Stimulated activated CD4-positive, alpha-beta T cell treated with anti-CD3 and anti-CD28 coated beads, Interleukin-15, amount 100 ng/mL, for 24 hours (primary cell): ENCODE measurements around the gene NWD2.

Experiments used
- DNase-seq: peaks from one replicate; pipeline ENCODE4 v3.0.0-alpha.2; 2020

The NWD2 gene

GRCh38 chr4:37441231-37442061 is 196.9 kb downstream of the NWD2 start:
- DNase-seq: no peak

GRCh38 chr4:37442062-37442323 is 197.4 kb downstream of the NWD2 start:
- DNase-seq: no peak

- DNase-seq: no peak
These were observed 198.6 kb downstream of the NWD2 start for GRCh38 chr4:37443137-37443536.

GRCh38 chr4:37445023-37445422 is 200.5 kb downstream of the NWD2 start:
- DNase-seq: no peak

GRCh38 chr4:37446016-37446415 is 201.5 kb downstream of the NWD2 start:
- DNase-seq: no peak

GRCh38 chr4:37447886-37448285 is 203.3 kb downstream of the NWD2 start:
- no peak for DNase-seq

- no peak for DNase-seq
These were observed 205.8 kb downstream of the NWD2 start for GRCh38 chr4:37450309-37450708.

GRCh38 chr4:37450911-37451310 is 206.4 kb downstream of the NWD2 start:
- DNase-seq: no peak

- DNase-seq: no peak
These were observed 207.1 kb downstream of the NWD2 start for GRCh38 chr4:37451656-37452055.

- DNase-seq: peak; percentile 56
These were observed 208.4 kb downstream of the NWD2 start for GRCh38 chr4:37452952-37453280.

GRCh38 chr4:37453281-37453998 is 208.9 kb downstream of the NWD2 start:
- DNase-seq: peak; percentile 69

- no peak for DNase-seq
These were observed 209.7 kb downstream of the NWD2 start for GRCh38 chr4:37453999-37454800.

GRCh38 chr4:37455301-37456131 is 211.0 kb downstream of the NWD2 start:
- DNase-seq: no peak

GRCh38 chr4:37461801-37462200 is 217.3 kb downstream of the NWD2 start:
- DNase-seq: no peak

- DNase-seq: no peak
These were observed 218.7 kb downstream of the NWD2 start for GRCh38 chr4:37463033-37463856.

- no peak for DNase-seq
These were observed 220.0 kb downstream of the NWD2 start for GRCh38 chr4:37464373-37465128.

GRCh38 chr4:37465296-37465695 is 220.8 kb downstream of the NWD2 start:
- no peak for DNase-seq

- DNase-seq: no peak
These were observed 221.3 kb downstream of the NWD2 start for GRCh38 chr4:37465845-37466244.

GRCh38 chr4:37467223-37467622 is 222.7 kb downstream of the NWD2 start:
- no peak for DNase-seq

- no peak for DNase-seq
These were observed 223.3 kb downstream of the NWD2 start for GRCh38 chr4:37467824-37468223.

GRCh38 chr4:37469286-37469685 is 224.7 kb downstream of the NWD2 start:
- no peak for DNase-seq
